SU-DHL-6 (cell line): ENCODE measurements around the gene SORCS2.

Source experiments
- EZH2phosphoT487 ChIP-seq: fragments of 200-600 bp; sonication (generic), shearing (Covaris generic); conservative IDR thresholded peaks from 2 replicates; pipeline ENCODE4 v1.6.1; 2018; ENCODE audit warnings: mild to moderate bottlenecking, antibody characterized with exemption, low read length, moderate library complexity, mixed read lengths
- TF ChIP-seq, protein P1 (sequence below): fragments of 200-600 bp; sonication (generic); IDR thresholded peaks from one replicate; pipeline ENCODE4 v1.5.1; 2017; ENCODE audit warnings: antibody characterized with exemption, mild to moderate bottlenecking, low read length, moderate library complexity; ENCODE audit not compliant: insufficient read depth, poor library complexity, severe bottlenecking

DNA sequence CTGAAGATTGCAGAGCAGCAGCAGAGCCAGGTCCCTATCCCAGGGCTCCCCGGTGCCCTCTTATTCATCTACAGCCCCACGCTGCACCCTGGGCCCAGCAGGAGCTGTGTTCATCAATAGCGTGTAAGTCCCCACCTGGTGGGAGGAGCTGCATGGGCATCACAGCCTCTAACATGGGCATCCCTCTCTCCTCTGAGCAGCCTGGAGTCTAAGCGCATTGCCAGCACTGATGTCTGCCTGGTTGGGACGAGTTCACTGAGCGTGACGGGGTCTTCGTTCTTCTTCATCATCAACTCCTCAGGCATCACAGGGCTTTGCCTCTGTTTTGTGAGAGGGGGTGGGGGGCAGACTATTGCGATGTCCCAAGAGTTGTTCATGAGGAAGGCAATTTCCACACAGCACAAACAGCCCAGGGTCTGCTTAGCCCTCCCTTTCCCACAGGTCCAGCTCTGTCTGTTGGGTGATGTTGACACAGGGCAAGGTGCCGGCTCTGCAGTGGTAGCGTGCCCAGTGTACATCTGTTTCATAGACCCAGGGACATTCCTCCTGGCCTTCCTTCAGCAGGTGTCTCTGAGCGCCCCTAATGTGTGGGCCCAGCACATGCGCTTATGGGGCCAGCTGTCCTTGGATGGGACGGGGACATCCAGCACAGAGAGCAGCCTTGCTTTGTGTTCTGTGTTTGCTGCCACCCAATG, 85.9 kb downstream of the SORCS2 start:
- TF ChIP-seq, protein P1, sequence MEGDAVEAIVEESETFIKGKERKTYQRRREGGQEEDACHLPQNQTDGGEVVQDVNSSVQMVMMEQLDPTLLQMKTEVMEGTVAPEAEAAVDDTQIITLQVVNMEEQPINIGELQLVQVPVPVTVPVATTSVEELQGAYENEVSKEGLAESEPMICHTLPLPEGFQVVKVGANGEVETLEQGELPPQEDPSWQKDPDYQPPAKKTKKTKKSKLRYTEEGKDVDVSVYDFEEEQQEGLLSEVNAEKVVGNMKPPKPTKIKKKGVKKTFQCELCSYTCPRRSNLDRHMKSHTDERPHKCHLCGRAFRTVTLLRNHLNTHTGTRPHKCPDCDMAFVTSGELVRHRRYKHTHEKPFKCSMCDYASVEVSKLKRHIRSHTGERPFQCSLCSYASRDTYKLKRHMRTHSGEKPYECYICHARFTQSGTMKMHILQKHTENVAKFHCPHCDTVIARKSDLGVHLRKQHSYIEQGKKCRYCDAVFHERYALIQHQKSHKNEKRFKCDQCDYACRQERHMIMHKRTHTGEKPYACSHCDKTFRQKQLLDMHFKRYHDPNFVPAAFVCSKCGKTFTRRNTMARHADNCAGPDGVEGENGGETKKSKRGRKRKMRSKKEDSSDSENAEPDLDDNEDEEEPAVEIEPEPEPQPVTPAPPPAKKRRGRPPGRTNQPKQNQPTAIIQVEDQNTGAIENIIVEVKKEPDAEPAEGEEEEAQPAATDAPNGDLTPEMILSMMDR = no peak
- no peak for TF ChIP-seq EZH2phosphoT487
